Thyroid gland (tissue), 4 donors: ENCODE results near the gene PRXL2B.

ENCODE experiments used
- POLR2A ChIP-seq, 2 donors: fragments of 450-650 bp; IDR thresholded peaks; one replicate each; pipeline ENCODE4 v1.6.1; 2017; ENCODE audit warnings: antibody characterized with exemption in 2 of 2, mild to moderate bottlenecking in 2 of 2, moderate library complexity in 1 of 2
- TF ChIP-seq, protein P1 (sequence below), 6 experiments: fragments of 200-600 bp in 3 of 6; fragments of 450-650 bp in 3 of 6; sonication (generic) in 3 of 6; IDR thresholded peaks; one replicate each; pipeline ENCODE4 v1.5.1; 2016 to 2019; ENCODE audit warnings: antibody characterized with exemption in 6 of 6, mild to moderate bottlenecking in 2 of 6, inconsistent platforms in 1 of 6, moderate library complexity in 1 of 6

GRCh38 chr1:2543543-2544092, 43.0 kb upstream of the PRXL2B start:
- TF ChIP-seq POLR2A (IDR thresholded peaks at IDR 0.05): no peak
- TF ChIP-seq, protein P1, sequence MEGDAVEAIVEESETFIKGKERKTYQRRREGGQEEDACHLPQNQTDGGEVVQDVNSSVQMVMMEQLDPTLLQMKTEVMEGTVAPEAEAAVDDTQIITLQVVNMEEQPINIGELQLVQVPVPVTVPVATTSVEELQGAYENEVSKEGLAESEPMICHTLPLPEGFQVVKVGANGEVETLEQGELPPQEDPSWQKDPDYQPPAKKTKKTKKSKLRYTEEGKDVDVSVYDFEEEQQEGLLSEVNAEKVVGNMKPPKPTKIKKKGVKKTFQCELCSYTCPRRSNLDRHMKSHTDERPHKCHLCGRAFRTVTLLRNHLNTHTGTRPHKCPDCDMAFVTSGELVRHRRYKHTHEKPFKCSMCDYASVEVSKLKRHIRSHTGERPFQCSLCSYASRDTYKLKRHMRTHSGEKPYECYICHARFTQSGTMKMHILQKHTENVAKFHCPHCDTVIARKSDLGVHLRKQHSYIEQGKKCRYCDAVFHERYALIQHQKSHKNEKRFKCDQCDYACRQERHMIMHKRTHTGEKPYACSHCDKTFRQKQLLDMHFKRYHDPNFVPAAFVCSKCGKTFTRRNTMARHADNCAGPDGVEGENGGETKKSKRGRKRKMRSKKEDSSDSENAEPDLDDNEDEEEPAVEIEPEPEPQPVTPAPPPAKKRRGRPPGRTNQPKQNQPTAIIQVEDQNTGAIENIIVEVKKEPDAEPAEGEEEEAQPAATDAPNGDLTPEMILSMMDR (IDR thresholded peaks at IDR 0.05): no peak
